Stimulated activated CD8-positive, alpha-beta memory T cell treated with anti-CD3 and anti-CD28 coated beads, Interleukin-4, amount 100 ng/mL, for 48 hours (primary cell): Measurements from ENCODE around the gene ADGB.
"Not testable (repeated sequence)": the region's sequence is repeated elsewhere in the genome, so short reads cannot be mapped to it uniquely, and the experiment has no call there.

Source experiments
- DNase-seq: peaks from one replicate; pipeline ENCODE4 v3.0.0-alpha.2; 2020

ADGB gene

GRCh38 chr6:146827216-146827928, 228.6 kb downstream of the ADGB start:
- DNase-seq = no peak

DNA sequence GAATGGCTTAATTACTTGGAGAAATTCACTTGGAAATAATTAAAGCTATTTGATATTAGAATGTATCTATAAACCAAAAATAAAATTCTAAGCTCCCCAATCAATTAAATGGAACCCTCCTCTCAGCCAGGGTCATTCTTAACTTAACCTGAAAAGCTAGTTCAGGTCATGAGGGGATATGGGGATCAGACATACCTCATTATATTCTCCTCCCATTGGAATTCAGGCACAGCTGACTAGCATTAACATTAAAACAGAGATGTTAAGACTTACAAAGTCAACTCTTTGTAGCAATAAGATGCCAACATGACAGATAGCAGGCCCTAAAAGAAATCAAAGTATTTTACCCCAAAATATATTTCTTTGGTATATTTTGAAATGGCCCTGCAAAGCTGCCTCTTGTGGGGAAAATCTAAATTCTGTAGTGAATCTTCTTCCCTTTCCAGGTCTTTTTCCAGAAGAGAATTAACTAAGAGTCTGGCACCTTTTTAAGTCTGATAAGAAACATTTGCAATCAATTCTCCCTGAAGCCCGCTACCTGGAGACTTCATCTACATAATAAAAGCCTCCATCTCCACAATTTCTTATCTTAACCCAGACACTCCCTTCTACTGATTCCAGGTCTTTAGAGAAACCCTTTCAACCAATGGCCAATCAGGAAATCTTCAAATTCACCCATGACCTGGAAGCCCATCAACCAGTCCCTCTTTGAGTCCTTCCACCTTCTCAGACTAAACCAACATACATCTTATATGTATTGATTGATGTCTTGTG, 231.2 kb downstream of the ADGB start:
- no peak for DNase-seq

DNA sequence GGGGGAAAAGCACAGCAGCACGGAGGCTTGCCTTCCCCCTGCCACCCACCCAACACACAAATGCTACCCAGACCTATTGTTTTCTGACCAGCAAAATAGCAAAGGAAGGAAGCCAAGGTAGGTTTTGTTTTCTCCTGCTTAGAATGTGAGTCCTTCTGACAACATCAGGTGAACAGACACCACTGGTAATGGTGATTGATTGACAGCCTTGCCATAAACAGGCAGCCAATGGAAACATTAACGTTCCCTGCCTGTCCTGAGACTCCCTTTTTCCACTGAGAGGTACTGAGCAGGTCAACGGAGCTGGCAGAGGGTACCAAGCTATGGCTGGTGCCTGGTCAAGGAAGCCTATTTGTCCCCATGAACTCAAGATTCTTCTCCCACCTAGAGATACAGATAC, 234.4 kb downstream of the ADGB start:
- DNase-seq = no peak

DNA sequence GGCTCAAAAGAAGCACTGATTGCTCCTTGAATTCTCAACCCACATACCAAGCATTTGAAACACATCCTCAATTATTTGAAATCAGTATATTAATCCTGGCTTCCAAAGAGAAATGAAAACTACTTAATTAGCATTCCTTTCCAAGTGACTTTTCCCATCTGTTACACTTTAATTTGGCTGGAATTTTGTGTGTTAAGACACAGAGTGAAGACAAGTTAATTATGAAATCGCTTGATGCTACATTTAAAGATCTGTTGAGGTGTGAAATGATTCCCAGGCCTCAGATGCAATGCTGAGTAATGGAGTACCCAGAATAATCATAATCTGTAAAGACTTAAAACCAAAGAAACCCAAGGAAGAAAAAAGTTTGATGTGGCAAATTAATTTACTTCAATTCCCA, 241.4 kb downstream of the ADGB start:
- DNase-seq = no peak

GRCh38 chr6:146840641-146841040, 241.9 kb downstream of the ADGB start:
- DNase-seq = no peak

DNA sequence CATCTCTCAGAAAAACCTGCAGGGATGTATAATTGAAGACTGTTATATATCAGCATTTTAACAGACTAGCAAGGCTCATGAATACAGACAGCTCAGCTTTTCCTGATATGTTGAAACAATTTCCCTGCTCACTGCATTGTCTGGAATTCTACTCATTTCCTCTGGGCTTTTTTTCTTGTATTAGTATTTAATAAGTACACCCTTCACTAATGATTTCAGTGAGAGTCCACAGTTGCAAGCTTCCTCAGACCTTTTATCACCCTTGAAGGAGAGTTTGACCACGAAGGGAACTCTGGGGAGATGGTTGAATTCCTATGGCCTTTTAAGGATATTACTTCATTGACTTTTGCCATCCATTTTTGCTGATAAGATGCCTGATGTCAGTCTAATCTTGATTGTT, 248.7 kb downstream of the ADGB start:
- DNase-seq = no peak

DNA sequence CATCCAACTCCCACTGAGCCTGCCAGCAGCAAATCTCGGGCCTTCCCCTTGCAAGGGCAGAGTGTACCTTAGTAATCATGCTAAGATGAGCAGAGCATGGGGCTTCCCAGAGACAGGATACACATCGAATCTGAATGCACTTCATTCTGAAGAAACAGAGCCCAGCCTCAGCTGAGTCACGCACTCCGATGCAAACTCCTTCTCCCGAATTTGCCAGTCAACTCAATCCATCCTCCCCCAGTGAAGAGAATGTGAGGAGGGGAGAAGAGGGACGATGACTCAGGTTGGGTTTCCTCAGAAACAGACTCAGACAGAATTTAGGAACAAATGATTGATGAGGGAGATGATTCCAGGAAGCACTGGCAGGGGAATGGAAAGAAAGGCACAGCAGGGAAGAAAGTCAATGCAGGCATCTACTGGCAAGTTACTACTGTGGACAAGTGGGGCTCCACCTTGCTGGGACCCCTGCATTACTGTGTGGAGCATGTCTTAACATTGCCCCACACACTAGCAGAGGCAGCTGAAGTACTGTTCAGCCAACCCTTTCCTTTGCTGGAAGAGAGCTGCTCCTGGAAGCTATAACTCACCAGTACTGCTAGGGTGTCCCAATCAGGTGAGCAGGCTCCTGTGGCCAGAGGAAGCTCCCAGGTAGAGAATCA, 251.6 kb downstream of the ADGB start:
- peak; percentile 58 for DNase-seq

DNA sequence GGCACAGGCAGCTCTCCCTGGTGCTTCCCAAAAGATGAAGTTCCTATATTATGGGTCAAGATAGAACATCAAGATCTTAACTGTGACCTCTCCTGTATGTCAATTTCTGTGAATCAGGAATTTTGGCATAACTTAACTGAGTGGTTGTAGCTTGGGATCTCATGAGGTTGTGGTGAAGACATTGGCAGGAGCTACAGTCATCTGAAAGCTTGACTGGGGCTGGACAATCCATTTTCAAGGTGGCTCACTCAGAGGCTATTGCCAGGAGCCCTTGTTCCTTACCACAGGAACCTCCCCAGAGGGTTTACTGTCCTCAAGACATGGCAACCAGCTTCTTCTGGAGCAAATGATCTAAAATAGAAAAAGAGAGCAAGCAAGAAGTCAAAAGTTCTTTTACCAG, 252.2 kb downstream of the ADGB start:
- no peak for DNase-seq

- peak; percentile 39 for DNase-seq
Observed at GRCh38 chr6:146851837-146852236, 253.1 kb downstream of the ADGB start.

DNA sequence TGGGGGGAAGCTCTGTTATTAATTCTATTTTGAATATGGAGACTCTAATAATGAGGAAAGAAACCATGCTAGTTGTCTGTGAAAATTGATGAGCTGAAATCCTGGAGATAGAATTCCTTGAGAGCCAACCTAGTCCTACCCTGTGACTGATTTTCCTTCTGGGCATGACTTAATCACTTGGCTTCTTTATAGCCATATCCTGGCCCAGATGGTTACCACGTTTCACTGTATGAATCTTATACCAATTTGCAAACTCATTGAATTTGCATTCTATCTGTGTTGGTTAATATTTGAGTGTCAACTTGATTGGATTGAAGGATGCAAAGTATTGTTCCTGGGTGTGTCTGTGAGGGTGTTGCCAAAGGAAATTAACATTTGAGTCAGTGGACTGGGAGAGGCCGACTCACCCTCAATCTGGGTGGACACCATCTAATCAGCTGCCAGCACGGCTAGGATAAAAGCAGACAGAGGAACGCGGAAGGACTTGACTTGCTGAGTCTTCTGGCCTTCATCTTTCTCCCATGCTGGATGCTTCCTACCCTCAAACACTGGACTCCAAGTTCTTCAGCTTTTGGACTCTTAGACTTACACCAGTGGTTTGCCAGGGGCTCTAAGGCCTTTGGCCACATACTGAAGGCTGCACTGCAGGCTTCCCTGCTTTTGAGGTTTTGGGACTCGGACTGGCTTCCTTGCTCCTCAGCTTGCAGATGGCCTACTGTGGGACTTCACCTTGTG, 255.9 kb downstream of the ADGB start:
- DNase-seq = not testable (repeated sequence)

GRCh38 chr6:146855889-146856288, 257.1 kb downstream of the ADGB start:
- DNase-seq = no peak

DNA sequence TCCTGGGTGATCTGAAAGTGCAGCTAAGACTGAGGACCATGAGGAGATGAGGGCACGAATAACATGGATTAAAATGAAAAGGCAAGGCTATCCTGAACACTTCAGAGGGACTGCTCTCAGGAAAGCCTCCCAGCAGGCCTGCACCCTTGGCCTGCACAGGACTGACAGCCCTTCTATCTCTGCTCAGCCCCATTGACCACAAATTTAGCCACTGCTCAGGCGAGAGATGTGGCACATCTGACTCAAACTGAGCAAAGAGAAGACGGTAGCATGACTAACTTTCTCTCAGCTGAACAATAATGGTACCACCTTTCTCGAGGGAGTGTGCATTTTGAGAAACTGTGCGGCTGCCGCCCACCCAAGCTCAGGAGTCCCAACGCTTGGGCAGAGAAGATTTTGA, 257.5 kb downstream of the ADGB start:
- DNase-seq = peak; percentile 61

GRCh38 chr6:146857180-146857979, 258.6 kb downstream of the ADGB start:
- DNase-seq = peak; percentile 85

DNA sequence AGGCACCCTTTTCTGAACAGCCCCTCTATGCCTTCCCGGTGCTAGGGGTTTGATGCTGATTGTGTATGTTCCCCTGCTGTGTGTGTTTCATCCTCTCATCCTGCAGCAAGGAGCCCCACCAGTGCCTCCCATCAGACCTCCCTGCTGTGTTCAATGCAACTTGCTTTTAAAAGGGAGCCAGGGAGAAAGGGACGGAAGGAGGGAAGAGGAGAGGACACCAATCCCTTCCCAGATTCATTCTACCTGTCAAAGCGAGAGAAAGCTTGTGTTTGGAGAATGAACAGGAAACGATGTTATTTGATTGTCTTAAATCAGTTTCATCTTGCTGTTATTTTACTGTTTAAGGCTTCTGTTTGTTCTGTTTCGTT, 259.2 kb downstream of the ADGB start:
- DNase-seq = no peak

GRCh38 chr6:146859206-146859605, 260.4 kb downstream of the ADGB start:
- no peak for DNase-seq

DNA sequence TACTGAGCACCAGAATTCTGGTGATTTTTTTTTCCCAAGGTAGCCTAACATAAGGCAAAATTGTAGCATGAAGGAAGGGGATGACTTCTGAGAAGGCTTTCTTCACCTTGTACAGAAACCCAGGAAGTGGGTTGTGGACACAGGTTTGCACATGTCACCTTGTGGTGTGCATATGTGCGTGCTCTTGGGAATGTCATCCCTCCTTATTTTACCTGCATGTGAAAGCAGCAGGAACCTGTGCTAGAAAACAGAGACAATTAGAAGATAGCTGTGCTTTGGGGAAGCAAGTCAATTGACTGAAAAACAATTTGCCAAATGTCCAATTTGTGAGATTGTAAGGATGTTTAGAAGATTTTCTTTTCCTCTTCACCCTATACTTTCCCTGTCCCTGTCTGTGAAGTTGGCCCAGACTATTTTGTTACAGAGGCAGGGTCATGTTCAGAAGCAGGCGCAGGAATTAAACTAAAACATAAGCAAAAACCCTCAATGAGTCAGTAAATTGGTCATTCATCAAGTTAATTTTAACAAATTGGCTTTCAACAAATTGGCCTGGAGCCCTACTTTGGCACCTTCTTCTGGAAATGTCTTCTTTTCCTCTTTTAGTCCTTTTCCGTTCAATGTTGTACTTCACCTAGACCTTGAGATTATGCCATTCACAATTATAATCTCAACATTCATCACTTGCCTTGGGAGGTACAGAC, 261.2 kb downstream of the ADGB start:
- DNase-seq = no peak

DNA sequence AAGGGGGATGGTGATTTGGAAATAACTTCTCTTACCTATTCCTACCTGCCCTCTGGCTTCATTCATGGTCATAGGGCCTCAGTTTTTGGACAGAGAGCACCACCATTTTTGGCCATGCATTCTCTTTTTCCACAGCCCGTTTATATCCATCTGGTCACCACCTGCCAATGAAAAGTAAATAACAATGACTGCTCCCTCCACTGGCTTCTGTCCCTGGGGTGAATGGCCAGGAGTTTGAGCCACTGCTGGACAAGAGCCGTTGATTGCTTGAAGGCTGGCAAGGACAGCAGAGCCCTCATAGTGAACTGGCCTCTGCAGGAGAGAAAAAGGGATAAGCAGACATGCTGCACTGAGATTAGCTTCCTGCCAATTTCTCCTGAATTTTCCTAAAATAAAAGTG, 261.8 kb downstream of the ADGB start:
- DNase-seq = no peak

DNA sequence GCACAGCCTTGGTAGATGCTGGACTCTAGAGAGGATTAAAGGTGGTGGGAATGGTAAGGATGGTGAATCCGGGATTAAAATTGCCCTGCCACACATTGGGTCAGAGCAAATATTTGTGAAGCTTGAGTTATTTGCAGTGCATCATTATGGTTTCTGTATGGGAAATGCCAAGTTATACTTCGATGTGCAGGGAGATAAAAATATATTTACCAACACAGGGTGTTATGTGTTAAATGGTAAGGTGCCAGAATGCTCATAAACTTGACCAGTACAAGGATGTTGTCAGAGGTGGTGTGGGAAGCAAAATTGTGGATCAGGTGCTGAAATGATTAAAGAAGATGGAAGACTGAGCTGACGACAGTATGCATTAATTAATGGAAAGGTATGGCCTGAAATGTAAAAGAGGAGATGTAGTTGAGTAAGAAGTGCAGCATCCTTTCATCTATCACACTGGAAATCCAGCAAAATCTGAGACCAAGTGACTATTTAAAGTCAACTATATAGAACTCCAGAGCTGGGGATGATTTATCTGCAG, 262.3 kb downstream of the ADGB start:
- no peak for DNase-seq

- DNase-seq = no peak
Observed at GRCh38 chr6:146861716-146862115, 262.9 kb downstream of the ADGB start.

DNA sequence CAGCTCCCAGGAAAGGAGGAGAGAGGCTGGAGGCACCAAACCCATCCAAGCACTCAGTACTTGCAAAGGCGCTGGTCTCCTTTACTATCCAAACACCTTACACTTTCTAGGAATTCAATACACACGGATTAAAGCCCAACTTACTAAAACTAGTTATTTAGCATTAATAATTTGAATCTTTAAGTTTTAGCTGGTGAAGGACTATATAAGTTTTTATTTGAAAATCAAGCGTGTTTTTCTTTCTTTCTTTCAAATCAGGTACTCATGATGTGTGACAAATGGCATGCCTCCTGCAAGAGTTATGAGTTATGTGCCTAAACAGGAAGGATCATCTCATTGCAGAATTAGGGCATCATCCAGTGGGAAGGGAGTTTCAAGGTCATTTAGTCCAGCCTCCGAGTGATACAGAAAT, 263.7 kb downstream of the ADGB start:
- DNase-seq = no peak

DNA sequence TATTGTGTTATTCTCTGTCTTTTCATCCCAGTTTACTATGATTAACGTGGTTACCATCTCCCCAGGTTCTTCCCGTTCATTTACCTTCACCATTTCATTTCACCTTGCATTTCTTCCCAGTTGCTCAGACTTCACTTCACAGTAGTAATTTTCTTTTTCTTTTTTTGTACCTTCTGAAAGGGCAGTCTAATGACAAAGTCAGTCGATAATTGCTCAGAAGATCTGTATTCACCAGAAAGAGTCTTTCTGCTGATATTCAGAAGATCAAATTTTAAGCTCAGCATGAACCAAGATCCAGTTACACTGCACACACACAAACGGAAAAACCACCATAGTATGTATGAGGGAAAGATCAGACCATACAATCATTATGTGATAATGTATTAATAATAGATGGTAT, 265.5 kb downstream of the ADGB start:
- DNase-seq = no peak

GRCh38 chr6:146864885-146865284, 266.1 kb downstream of the ADGB start:
- no peak for DNase-seq
